Non-pigmented ciliary epithelial cell (primary cell): ENCODE measurements around the gene KIF21A.

ENCODE experiments used
- DNase-seq: peaks from one replicate; pipeline ENCODE4 v3.0.0-alpha.2; 2010; ENCODE audit warnings: low read depth

KIF21A gene

GRCh38 chr12:39389399-39390150 lies 53.3 kb downstream of the KIF21A start:
- no peak for DNase-seq

GRCh38 chr12:39386335-39386734 lies 56.6 kb downstream of the KIF21A start:
- DNase-seq, result no peak

- DNase-seq, result no peak
These were observed 59.8 kb downstream of the KIF21A start for GRCh38 chr12:39383114-39383513.

- DNase-seq, result no peak
These were observed 62.8 kb downstream of the KIF21A start for GRCh38 chr12:39380090-39380489.

GRCh38 chr12:39378341-39378740 lies 64.6 kb downstream of the KIF21A start:
- no peak for DNase-seq

GRCh38 chr12:39375206-39375808 lies 67.6 kb downstream of the KIF21A start:
- no peak for DNase-seq

GRCh38 chr12:39372929-39373328 lies 70.0 kb downstream of the KIF21A start:
- DNase-seq, result no peak

GRCh38 chr12:39372204-39372925 lies 70.6 kb downstream of the KIF21A start:
- no peak for DNase-seq

- DNase-seq, result no peak
These were observed 73.2 kb downstream of the KIF21A start for GRCh38 chr12:39369756-39370155.

GRCh38 chr12:39368891-39369290 lies 74.0 kb downstream of the KIF21A start:
- DNase-seq, result no peak

- DNase-seq, result no peak
These were observed 74.8 kb downstream of the KIF21A start for GRCh38 chr12:39368096-39368495.

GRCh38 chr12:39367494-39367893 lies 75.4 kb downstream of the KIF21A start:
- DNase-seq, result no peak

- DNase-seq, result no peak
These were observed 77.4 kb downstream of the KIF21A start for GRCh38 chr12:39365364-39366001.

- no peak for DNase-seq
These were observed 78.7 kb downstream of the KIF21A start for GRCh38 chr12:39364196-39364595.

GRCh38 chr12:39359645-39360044 lies 83.3 kb downstream of the KIF21A start:
- DNase-seq, result no peak

GRCh38 chr12:39357041-39357440 lies 85.9 kb downstream of the KIF21A start:
- no peak for DNase-seq

- DNase-seq, result no peak
These were observed 87.1 kb downstream of the KIF21A start for GRCh38 chr12:39355841-39356240.

GRCh38 chr12:39354955-39355354 lies 88.0 kb downstream of the KIF21A start:
- no peak for DNase-seq

GRCh38 chr12:39352471-39353017 lies 90.4 kb downstream of the KIF21A start:
- DNase-seq, result no peak

GRCh38 chr12:39351153-39351552 lies 91.8 kb downstream of the KIF21A start:
- no peak for DNase-seq

GRCh38 chr12:39348941-39349626 lies 93.8 kb downstream of the KIF21A start:
- no peak for DNase-seq

- DNase-seq, result no peak
These were observed 94.4 kb downstream of the KIF21A start for GRCh38 chr12:39348523-39348922.
